Neuronal stem cell (in vitro differentiated cells): ENCODE results near the gene CFTR.

Source experiments
- DNase-seq: peaks from one replicate; pipeline ENCODE4 v3.0.0-alpha.2; 2013; ENCODE audit warnings: low spot score
- H2AFZ ChIP-seq: one replicate; pipeline ENCODE4 v1.6.1; 2013; ENCODE audit warnings: mild to moderate bottlenecking, low read length, inconsistent platforms
- H2AK5ac ChIP-seq: 2 replicates; pipeline ENCODE4 v1.6.1; 2013; ENCODE audit warnings: low read depth, mild to moderate bottlenecking, inconsistent platforms, low read length, moderate library complexity, mixed read lengths
- H2BK120ac ChIP-seq: 2 replicates; pipeline ENCODE4 v1.6.1; 2013; ENCODE audit warnings: low read depth, mild to moderate bottlenecking, inconsistent platforms, low read length, moderate library complexity, mixed read lengths
- H2BK12ac ChIP-seq: one replicate; pipeline ENCODE4 v1.6.1; 2013; ENCODE audit warnings: low read length, inconsistent platforms
- H2BK15ac ChIP-seq: 2 replicates; pipeline ENCODE4 v1.6.1; 2013; ENCODE audit warnings: mild to moderate bottlenecking, low read length, inconsistent platforms, mixed read lengths
- H2BK5ac ChIP-seq: one replicate; pipeline ENCODE4 v1.6.1; 2013; ENCODE audit warnings: inconsistent platforms, mild to moderate bottlenecking, low read length, moderate library complexity
- H3K14ac ChIP-seq: one replicate; pipeline ENCODE4 v1.6.1; 2013; ENCODE audit warnings: low read length, inconsistent platforms
- H3K18ac ChIP-seq: 2 replicates; pipeline ENCODE4 v1.6.1; 2013; ENCODE audit warnings: low read length, inconsistent platforms
- H3K23ac ChIP-seq: 2 replicates; pipeline ENCODE4 v1.6.1; 2013; ENCODE audit warnings: low read depth, mild to moderate bottlenecking, mixed read lengths, low read length, inconsistent platforms; ENCODE audit not compliant: poor library complexity
- H3K27ac ChIP-seq: replicated peaks from 3 replicates; pipeline ENCODE4 v1.5.1; 2013; ENCODE audit warnings: low read length, inconsistent platforms
- H3K27me3 ChIP-seq, 3 experiments: 2 replicates each; pipeline ENCODE4 v1.6.1; 2013; ENCODE audit warnings: low read length in 3 of 3, mild to moderate bottlenecking in 2 of 3, inconsistent platforms in 1 of 3, low read depth in 1 of 3, mixed read lengths in 1 of 3, moderate library complexity in 1 of 3; ENCODE audit not compliant: control insufficient read depth in 3 of 3, insufficient read depth in 3 of 3
- H3K36me3 ChIP-seq, 2 donors: replicated peaks in 1 of 2; 2 replicates each; pipeline ENCODE4 v1.6.1; 2013; ENCODE audit warnings: low read length in 2 of 2; ENCODE audit not compliant: control insufficient read depth in 2 of 2, insufficient read depth in 2 of 2
- H3K4ac ChIP-seq: 2 replicates; pipeline ENCODE4 v1.6.1; 2013; ENCODE audit warnings: inconsistent platforms, mild to moderate bottlenecking, low read length, moderate library complexity
- H3K4me1 ChIP-seq, 2 donors: 1 replicate in 1 of 2; 2 replicates in 1 of 2; pipeline ENCODE4 v1.6.1; 2013; ENCODE audit warnings: low read length in 2 of 2, low read depth in 1 of 2; ENCODE audit not compliant: control insufficient read depth in 2 of 2, insufficient read depth in 1 of 2
- H3K4me2 ChIP-seq: one replicate; pipeline ENCODE4 v1.6.1; 2013; ENCODE audit warnings: mild to moderate bottlenecking, low read length, inconsistent platforms; ENCODE audit not compliant: insufficient read depth, poor library complexity, severe bottlenecking
- H3K4me3 ChIP-seq, 2 donors: 2 replicates each; pipeline ENCODE4 v1.5.1; 2013; ENCODE audit warnings: low read length in 2 of 2, mild to moderate bottlenecking in 2 of 2, inconsistent platforms in 1 of 2, moderate library complexity in 1 of 2
- H3K79me1 ChIP-seq: one replicate; pipeline ENCODE4 v1.6.1; 2013; ENCODE audit warnings: low read depth, mild to moderate bottlenecking, inconsistent platforms, low read length, moderate library complexity
- H3K9ac ChIP-seq: one replicate; pipeline ENCODE4 v1.6.1; 2013; ENCODE audit warnings: mild to moderate bottlenecking, low read depth, low read length, inconsistent platforms; ENCODE audit not compliant: poor library complexity
- H3K9me3 ChIP-seq, 2 donors: replicated peaks in 1 of 2; 2 replicates each; pipeline versions ENCODE3 to v1.6.1; 2013; ENCODE audit warnings: low read length in 2 of 2, mild to moderate bottlenecking in 2 of 2, inconsistent platforms in 1 of 2, low read depth in 1 of 2, mixed read lengths in 1 of 2, moderate library complexity in 1 of 2; ENCODE audit not compliant: control insufficient read depth in 2 of 2, insufficient read depth in 1 of 2
- H4K8ac ChIP-seq: one replicate; pipeline ENCODE4 v1.6.1; 2013; ENCODE audit warnings: low read depth, mild to moderate bottlenecking, inconsistent platforms, low read length, moderate library complexity
- H4K91ac ChIP-seq: one replicate; pipeline ENCODE4 v1.6.1; 2013; ENCODE audit warnings: low read length, low read depth, mild to moderate bottlenecking, inconsistent platforms; ENCODE audit not compliant: poor library complexity
- WGBS, 2 donors: extraction: QIAGEN DNeasy Blood & Tissue Kit; methylation state at CpG; one replicate each; pipeline ENCODE4 v1.1.7; 2013; ENCODE audit warnings: missing lambda C conversion rate in 2 of 2, mixed read lengths in 1 of 2; ENCODE audit not compliant: insufficient read length in 2 of 2, insufficient replicate concordance in 1 of 2; ENCODE audit errors: extremely low coverage in 2 of 2; 5-methylcytosine and 5-hydroxymethylcytosine counted together

CFTR gene

DNA sequence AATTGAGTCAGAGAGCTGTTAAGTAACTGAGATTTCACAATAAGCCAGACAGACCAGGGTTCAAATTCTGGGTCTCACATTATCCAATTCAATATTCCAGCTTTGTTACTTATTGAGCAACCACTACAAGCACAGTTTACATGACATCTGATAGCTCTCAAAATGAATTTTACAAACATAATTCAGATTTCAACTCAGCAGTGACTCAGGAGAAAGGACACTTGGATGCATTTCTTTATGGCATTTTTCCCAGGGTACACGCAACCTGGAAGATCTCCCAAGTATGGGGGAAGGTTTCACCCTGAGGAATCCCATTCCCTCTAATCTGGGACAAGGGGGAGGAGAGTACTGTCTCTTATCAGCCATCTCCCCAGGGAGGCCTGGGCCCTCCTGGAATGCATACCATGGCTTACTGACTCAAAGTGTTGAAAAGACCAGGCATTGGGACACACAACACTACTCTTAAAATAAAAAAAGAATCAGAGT, 102.4 kb downstream of the CFTR start:
- H3K14ac ChIP-seq = no peak overlapping the region
- H2BK120ac ChIP-seq = no peak overlapping the region
- H2BK15ac ChIP-seq = no peak overlapping the region
- H3K27ac ChIP-seq = no peak overlapping the region
- H3K4ac ChIP-seq = no peak overlapping the region
- H3K79me1 ChIP-seq = no peaks in the 10 kb centered on the region
- H3K4me3 ChIP-seq = no peak overlapping the region
- H3K23ac ChIP-seq = no peak overlapping the region
- H3K18ac ChIP-seq = no peak overlapping the region
- H2BK5ac ChIP-seq = no peak overlapping the region
- no peak overlapping the region for H2BK12ac ChIP-seq
- H4K8ac ChIP-seq = no peak overlapping the region
- no peak overlapping the region for H3K9ac ChIP-seq
- no peak overlapping the region for H4K91ac ChIP-seq
- no peaks in the 10 kb centered on the region for H3K36me3 ChIP-seq
- H3K4me1 ChIP-seq = peaks cover 0 to 2% of the 10 kb centered on the region in 2 donors
- WGBS, 2 donors = no CpG with 5 or more reads among the region's 1 CpG
- H3K9me3 ChIP-seq = no peaks in the 10 kb centered on the region
- no peak overlapping the region for H2AFZ ChIP-seq
- no peak overlapping the region for H3K4me2 ChIP-seq
- H3K27me3 ChIP-seq = no peaks in the 10 kb centered on the region
- H2AK5ac ChIP-seq = no peak overlapping the region
- DNase-seq = no peak

GRCh38 chr7:117587931-117588330, 108.1 kb downstream of the CFTR start:
- H3K4me2 ChIP-seq = no peak overlapping the region
- H2AK5ac ChIP-seq = no peak overlapping the region
- no peak overlapping the region for H3K4ac ChIP-seq
- no peak overlapping the region for H3K27ac ChIP-seq
- H4K8ac ChIP-seq = no peak overlapping the region
- H3K14ac ChIP-seq = no peak overlapping the region
- H2BK5ac ChIP-seq = no peak overlapping the region
- H2BK15ac ChIP-seq = no peak overlapping the region
- H2BK12ac ChIP-seq = no peak overlapping the region
- no peak overlapping the region for H3K4me3 ChIP-seq
- no peak overlapping the region for H2AFZ ChIP-seq
- H3K9me3 ChIP-seq = no peaks in the 10 kb centered on the region
- H4K91ac ChIP-seq = no peak overlapping the region
- H3K4me1 ChIP-seq = peaks cover 0 to 2% of the 10 kb centered on the region in 2 donors
- no peak overlapping the region for H3K9ac ChIP-seq
- no peak overlapping the region for H2BK120ac ChIP-seq
- no peak overlapping the region for H3K18ac ChIP-seq
- no peak for DNase-seq
- H3K27me3 ChIP-seq = no peaks in the 10 kb centered on the region
- no peaks in the 10 kb centered on the region for H3K36me3 ChIP-seq
- no peaks in the 10 kb centered on the region for H3K79me1 ChIP-seq
- no CpG with 5 or more reads among the region's 1 CpG for whole genome bisulfite sequencing, 2 donors
- H3K23ac ChIP-seq = no peak overlapping the region

DNA sequence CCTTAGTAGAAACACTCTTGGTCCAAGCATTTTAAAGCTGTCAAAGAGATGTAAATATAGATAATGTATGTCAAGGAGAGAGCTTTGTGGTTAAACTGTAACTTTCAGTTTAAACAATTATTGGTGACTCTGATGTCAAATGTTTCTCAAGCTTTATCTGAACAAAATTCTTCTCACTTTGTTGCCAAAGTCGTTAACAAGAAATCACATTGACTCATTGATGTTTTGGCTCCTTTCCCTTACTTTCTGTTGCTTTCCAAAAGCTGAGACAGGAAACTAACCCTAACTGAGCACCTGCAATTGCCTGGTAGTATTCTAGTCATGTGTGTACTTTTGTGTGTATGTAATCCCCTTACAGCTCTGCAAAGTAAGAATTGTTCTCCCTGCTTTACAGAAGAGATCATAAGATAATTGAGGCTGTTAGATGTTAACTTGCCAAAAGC, 108.5 kb downstream of the CFTR start:
- Histone ChIP-seq H4K91ac (no peak overlapping the region), H2BK15ac (no peak overlapping the region), H2AFZ (no peak overlapping the region), H2AK5ac (no peak overlapping the region), H3K27ac (no peak overlapping the region), H3K23ac (no peak overlapping the region), H3K4ac (no peak overlapping the region), H3K9me3 (no peaks in the 10 kb centered on the region), H3K4me3 (no peak overlapping the region), H2BK12ac (no peak overlapping the region), H3K4me2 (no peak overlapping the region), H3K27me3 (no peaks in the 10 kb centered on the region), H3K79me1 (no peaks in the 10 kb centered on the region), H2BK5ac (no peak overlapping the region), H3K14ac (no peak overlapping the region), H4K8ac (no peak overlapping the region), H2BK120ac (no peak overlapping the region), H3K4me1 (peaks cover 0 to 2% of the 10 kb centered on the region in 2 donors), H3K9ac (no peak overlapping the region), H3K18ac (no peak overlapping the region), H3K36me3 (no peaks in the 10 kb centered on the region)
- WGBS, 2 donors = no CpG with 5 or more reads among the region's 1 CpG
- DNase-seq = no peak

- H2BK5ac ChIP-seq = no peak overlapping the region
- H2BK120ac ChIP-seq = no peak overlapping the region
- no peak overlapping the region for H3K4me2 ChIP-seq
- DNase-seq = no peak
- no peak overlapping the region for H3K27ac ChIP-seq
- WGBS, 2 donors = no CpG with 5 or more reads among the region's 1 CpG
- no peaks in the 10 kb centered on the region for H3K9me3 ChIP-seq
- H3K9ac ChIP-seq = no peak overlapping the region
- H3K4ac ChIP-seq = no peak overlapping the region
- no peaks in the 10 kb centered on the region for H3K36me3 ChIP-seq
- H4K91ac ChIP-seq = no peak overlapping the region
- H2AK5ac ChIP-seq = no peak overlapping the region
- H3K23ac ChIP-seq = no peak overlapping the region
- no peak overlapping the region for H3K18ac ChIP-seq
- no peak overlapping the region for H2BK12ac ChIP-seq
- H3K4me1 ChIP-seq = peaks cover 0 to 2% of the 10 kb centered on the region in 2 donors
- H4K8ac ChIP-seq = no peak overlapping the region
- H3K14ac ChIP-seq = no peak overlapping the region
- H3K27me3 ChIP-seq = no peaks in the 10 kb centered on the region
- H2BK15ac ChIP-seq = no peak overlapping the region
- no peak overlapping the region for H3K4me3 ChIP-seq
- no peak overlapping the region for H2AFZ ChIP-seq
- H3K79me1 ChIP-seq = no peaks in the 10 kb centered on the region
These were observed 110.4 kb downstream of the CFTR start for GRCh38 chr7:117590191-117590590.
